IMR-90 (cell line): ENCODE results near the gene CES2. TPM values are rescaled to one million over a fixed set of nuclear protein-coding genes. Genes with fewer than 3 reads are reported as not detected.

Source experiments
- ATAC-seq: fragments of 200-7000 bp; cut with Tn5 transposase; 2 replicates; pipeline ENCODE4 v1.9.1; 2020; ENCODE audit warnings: low read depth, mild to moderate bottlenecking, moderate library complexity
- BruUV-seq: library from RNA; stranded (reverse); fragments of 400-500 nt; replicated peaks from 2 replicates; lab custom pipeline; 2021; lab: Mats Ljungman, UMichigan
- CTCF ChIA-PET: fragments of 300-600 bp; formaldehyde crosslinking; extraction: SDS; loops from one replicate; lab custom pipeline; 2021; ENCODE audit warnings: antibody characterized with exemption; lab: Yijun Ruan, JAX
- POLR2A ChIA-PET: fragments of 300-600 bp; sonication (Branson Sonifier 250); formaldehyde crosslinking; loops from one replicate; lab custom pipeline; 2022; ENCODE audit warnings: antibody characterized with exemption; ENCODE audit not compliant: unreplicated experiment; lab: Charles Lee
- DNase-seq: peaks from one replicate; pipeline ENCODE4 v3.0.0; 2013
- H2AFZ ChIP-seq: replicated peaks from 2 replicates; pipeline ENCODE3; 2013; ENCODE audit warnings: low read length, mild to moderate bottlenecking; ENCODE audit not compliant: poor library complexity
- H2AK5ac ChIP-seq: 2 replicates; pipeline ENCODE4 v1.6.1; 2013; ENCODE audit warnings: low read depth, low read length, inconsistent platforms
- H2AK9ac ChIP-seq: replicated peaks from 2 replicates; pipeline ENCODE3; 2013; ENCODE audit warnings: mild to moderate bottlenecking, low read depth, low read length, moderate library complexity; ENCODE audit not compliant: poor library complexity
- H2BK120ac ChIP-seq: 2 replicates; pipeline ENCODE4 v1.6.1; 2013; ENCODE audit warnings: low read depth, low read length, inconsistent platforms
- H2BK15ac ChIP-seq: 3 replicates; pipeline ENCODE4 v1.6.1; 2013; ENCODE audit warnings: low read depth, low read length, inconsistent platforms
- H2BK20ac ChIP-seq: 2 replicates; pipeline ENCODE4 v1.6.1; 2013; ENCODE audit warnings: low read depth, mild to moderate bottlenecking, inconsistent platforms, low read length, moderate library complexity
- H2BK5ac ChIP-seq: 2 replicates; pipeline ENCODE4 v1.6.1; 2013; ENCODE audit warnings: mild to moderate bottlenecking, low read depth, low read length, inconsistent platforms; ENCODE audit not compliant: poor library complexity, severe bottlenecking
- H3K14ac ChIP-seq: replicated peaks from 2 replicates; pipeline ENCODE4 v1.6.1; 2013; ENCODE audit warnings: low read depth, low read length, inconsistent platforms
- H3K18ac ChIP-seq: 2 replicates; pipeline ENCODE4 v1.6.1; 2013; ENCODE audit warnings: low read depth, low read length, control low read depth
- H3K23ac ChIP-seq: 2 replicates; pipeline ENCODE4 v1.6.1; 2013; ENCODE audit warnings: low read depth, low read length, inconsistent platforms
- H3K27ac ChIP-seq: 2 replicates; pipeline ENCODE4 v1.5.1; 2013; ENCODE audit warnings: mild to moderate bottlenecking, control low read depth, low read length; ENCODE audit not compliant: insufficient read depth
- H3K27me3 ChIP-seq: 2 replicates; pipeline ENCODE4 v1.6.1; 2013; ENCODE audit warnings: low read length; ENCODE audit not compliant: control insufficient read depth, insufficient read depth
- H3K36me3 ChIP-seq: 2 replicates; pipeline ENCODE4 v1.6.1; 2013; ENCODE audit warnings: low read length, mixed read lengths; ENCODE audit not compliant: control insufficient read depth, insufficient read depth
- H3K4ac ChIP-seq: 2 replicates; pipeline ENCODE4 v1.6.1; 2013; ENCODE audit warnings: low read depth, low read length, inconsistent platforms
- H3K4me1 ChIP-seq: 2 replicates; pipeline ENCODE4 v1.6.1; 2013; ENCODE audit warnings: low read length, mixed read lengths; ENCODE audit not compliant: control insufficient read depth, insufficient read depth
- H3K4me2 ChIP-seq: 2 replicates; pipeline ENCODE4 v1.6.1; 2013; ENCODE audit warnings: low read depth, mild to moderate bottlenecking, control low read depth, low read length, moderate library complexity
- H3K4me3 ChIP-seq: 2 replicates; pipeline ENCODE4 v1.5.1; 2013; ENCODE audit warnings: low read depth, mild to moderate bottlenecking, control low read depth, low read length, moderate library complexity; ENCODE audit not compliant: insufficient read depth
- H3K56ac ChIP-seq: 2 replicates; pipeline ENCODE4 v1.6.1; 2013; ENCODE audit warnings: low read length, inconsistent platforms; ENCODE audit not compliant: insufficient read depth; ENCODE audit errors: extremely low read depth
- H3K79me1 ChIP-seq, 2 experiments: 2 replicates each; pipeline ENCODE4 v1.6.1; 2013; ENCODE audit warnings: low read length in 2 of 2, inconsistent platforms in 1 of 2, low read depth in 1 of 2
- H3K9ac ChIP-seq: 2 replicates; pipeline ENCODE4 v1.6.1; 2013; ENCODE audit warnings: low read depth, low read length, control low read depth
- H3K9me1 ChIP-seq: 2 replicates; pipeline ENCODE4 v1.6.1; 2013; ENCODE audit warnings: low read length, inconsistent platforms; ENCODE audit not compliant: insufficient read depth
- H3K9me3 ChIP-seq: 2 replicates; pipeline ENCODE4 v1.6.1; 2013; ENCODE audit warnings: low read length; ENCODE audit not compliant: control insufficient read depth, insufficient read depth
- H4K20me1 ChIP-seq: 2 replicates; pipeline ENCODE4 v1.6.1; 2013; ENCODE audit warnings: low read length, inconsistent platforms; ENCODE audit not compliant: insufficient read depth
- H4K5ac ChIP-seq: 2 replicates; pipeline ENCODE4 v1.6.1; 2013; ENCODE audit warnings: mild to moderate bottlenecking, low read depth, low read length, control low read depth
- H4K8ac ChIP-seq, 2 experiments: 2 replicates each; pipeline ENCODE4 v1.6.1; 2013; ENCODE audit warnings: low read depth in 2 of 2, low read length in 2 of 2, control low read depth in 1 of 2, inconsistent platforms in 1 of 2
- H4K91ac ChIP-seq: 2 replicates; pipeline ENCODE4 v1.6.1; 2013; ENCODE audit warnings: low read depth, low read length, inconsistent platforms; ENCODE audit not compliant: insufficient read depth
- BHLHE40 ChIP-seq: fragments of 150-350 bp; IDR thresholded peaks from 2 replicates; pipeline ENCODE4 v1.6.1; 2016; ENCODE audit warnings: mild to moderate bottlenecking, low read depth, low read length
- CHD1 ChIP-seq: IDR thresholded peaks from 2 replicates; pipeline ENCODE4 v1.6.1; 2012; ENCODE audit warnings: low read depth, low read length, improper control_type of control experiment
- CTCF ChIP-seq: conservative IDR thresholded peaks from 2 replicates; pipeline ENCODE4 v1.5.1; 2012; ENCODE audit warnings: mild to moderate bottlenecking, low read depth, low read length, improper control_type of control experiment
- ELK1 ChIP-seq: fragments of 150-350 bp; IDR thresholded peaks from 2 replicates; pipeline ENCODE4 v1.6.1; 2016; ENCODE audit warnings: low read depth, mild to moderate bottlenecking, low read length, moderate library complexity, borderline replicate concordance
- FOS ChIP-seq: fragments of 150-350 bp; IDR thresholded peaks from 2 replicates; pipeline ENCODE4 v1.6.1; 2016; ENCODE audit warnings: low read depth, low read length
- MAFK ChIP-seq: IDR thresholded peaks from 2 replicates; pipeline ENCODE4 v1.6.1; 2012; ENCODE audit warnings: low read depth, low read length, improper control_type of control experiment
- MAZ ChIP-seq: IDR thresholded peaks from 2 replicates; pipeline ENCODE4 v1.6.1; 2012; ENCODE audit warnings: low read depth, mild to moderate bottlenecking, low read length, improper control_type of control experiment, moderate library complexity, borderline replicate concordance
- MXI1 ChIP-seq: IDR thresholded peaks from 2 replicates; pipeline ENCODE4 v1.6.1; 2012; ENCODE audit warnings: low read depth, mild to moderate bottlenecking, low read length, moderate library complexity, borderline replicate concordance
- NFE2L2 ChIP-seq: fragments of 150-350 bp; IDR thresholded peaks from 2 replicates; pipeline ENCODE4 v1.6.1; 2016; ENCODE audit warnings: low read depth, mild to moderate bottlenecking, low read length
- POLR2A ChIP-seq: IDR thresholded peaks from 2 replicates; pipeline ENCODE4 v1.6.1; 2012; ENCODE audit warnings: mild to moderate bottlenecking, low read depth, low read length
- RCOR1 ChIP-seq: IDR thresholded peaks from 2 replicates; pipeline ENCODE4 v1.6.1; 2012; ENCODE audit warnings: mild to moderate bottlenecking, low read length, improper control_type of control experiment; ENCODE audit not compliant: insufficient replicate concordance
- SMC3 ChIP-seq: fragments of 150-350 bp; IDR thresholded peaks from 2 replicates; pipeline ENCODE4 v1.6.1; 2016; ENCODE audit warnings: low read depth, mild to moderate bottlenecking, antibody characterized with exemption, low read length, moderate library complexity
- USF2 ChIP-seq: fragments of 150-350 bp; IDR thresholded peaks from 2 replicates; pipeline ENCODE4 v1.6.1; 2017; ENCODE audit warnings: mild to moderate bottlenecking, antibody characterized with exemption, low read length, low read depth
- WGBS, 2 experiments: methylation state at CpG; one replicate each; pipeline versions ENCODE4 v1.1.5 to v1.1.7; 2013; ENCODE audit warnings: missing lambda C conversion rate in 2 of 2; ENCODE audit not compliant: insufficient read length in 1 of 2; ENCODE audit errors: extremely low coverage in 2 of 2; 5-methylcytosine and 5-hydroxymethylcytosine counted together
- dilution Hi-C: fragments of 300-500 bp; cut with HindIII; formaldehyde crosslinking; loops from one replicate; pipeline ENCODE4 v1.14.3; 2018; ENCODE audit warnings: low sequenced_read_pairs; ENCODE audit not compliant: unreplicated experiment
- in situ Hi-C: fragments of 300-500 bp; cut with MboI; formaldehyde crosslinking; loops from 3 replicates; pipeline ENCODE4 v1.14.3; 2019; ENCODE audit warnings: low sequenced_read_pairs, inconsistent platforms, mixed read lengths
- intact Hi-C: fragments of 100-400 bp; cut with micrococcal nuclease; formaldehyde crosslinking; loops from 2 replicates; pipeline ENCODE4 v1.10.0; 2022
- polyA plus RNA-seq, 3 experiments: library from polyadenylated mRNA; depleted of rRNA; stranded (reverse); fragments of >200 nt; gene quantifications; 2 replicates each; pipeline ENCODE4 v1.2.3, GENCODE V29; 2012; ENCODE audit warnings: low replicate concordance in 1 of 3
- total RNA-seq: library from RNA; depleted of rRNA; stranded (reverse); fragments of >200 nt; gene quantifications from 2 replicates; pipeline ENCODE4 v1.2.3, GENCODE V29; 2012

The CES2 gene
- total and polyA plus RNA-seq, 2 of the 4 experiments (the other 2 are of a cell fraction) = 15.1 to 23.2 TPM

- H2BK120ac ChIP-seq = no peak overlapping the region
- no peak for ATAC-seq
- no peak overlapping the region for H4K8ac ChIP-seq
- no peak overlapping the region for H3K14ac ChIP-seq
- no peak overlapping the region for H2AK9ac ChIP-seq
- no peak overlapping the region for H4K91ac ChIP-seq
- H2AK5ac ChIP-seq = no peak overlapping the region
- no peak overlapping the region for H2BK5ac ChIP-seq
- TF ChIP-seq USF2 = no peak
- no peak for TF ChIP-seq BHLHE40
- no peak for TF ChIP-seq RCOR1
- no peak for TF ChIP-seq MAFK
- no peak for TF ChIP-seq NFE2L2
- no peak for TF ChIP-seq MAZ
- TF ChIP-seq MXI1 = no peak
- no peak for TF ChIP-seq CHD1
- TF ChIP-seq SMC3 = no peak
- TF ChIP-seq CTCF = no peak
- no peak for TF ChIP-seq POLR2A
- no peak for TF ChIP-seq FOS
- TF ChIP-seq ELK1 = no peak
- no peak for DNase-seq
- H3K56ac ChIP-seq = no peak overlapping the region
- H3K4me3 ChIP-seq = no peak overlapping the region
- dilution Hi-C loops (no loop called here), intact Hi-C loops (no loop called here), in situ Hi-C loops (no loop called here)
- H3K4ac ChIP-seq = no peak overlapping the region
- peaks cover 3% of the 10 kb centered on the region; the same call in 1 of the 2 replicates for H3K27me3 ChIP-seq
- H2BK20ac ChIP-seq = no peak overlapping the region
- H2AFZ ChIP-seq = no peak overlapping the region
- no TSS peak for BruUV-seq
- no peak overlapping the region for H2BK15ac ChIP-seq
- no peaks in the 10 kb centered on the region for H3K9me3 ChIP-seq
- ChIA-PET CTCF (no interaction called here), POLR2A (no interaction called here)
- no peak overlapping the region for H3K27ac ChIP-seq
- H3K9ac ChIP-seq = no peak overlapping the region
- H3K9me1 ChIP-seq = no peaks in the 10 kb centered on the region
- H3K23ac ChIP-seq = no peak overlapping the region
- H4K5ac ChIP-seq = no peak overlapping the region
- H3K4me2 ChIP-seq = no peak overlapping the region
- no peaks in the 10 kb centered on the region for H3K36me3 ChIP-seq
- H3K4me1 ChIP-seq = no peaks in the 10 kb centered on the region; the same call in 1 of the 2 replicates
- H3K79me1 ChIP-seq = no peaks in the 10 kb centered on the region
- 100% methylated on average over 1 of the region's 6 CpGs; no CpG with 5 or more reads in 1 of the 2 experiments for WGBS, 2 experiments
- H4K20me1 ChIP-seq = no peaks in the 10 kb centered on the region
- no peak overlapping the region for H3K18ac ChIP-seq
Measured at GRCh38 chr16:66973716-66974115, 38.4 kb downstream of the CES2 start.
